HPDE6-E6E7 (cell line): Measurements from ENCODE around the gene PUS3.
A peak's percentile ranks its signal among the peaks of the same experiment; 100 is the strongest.

Experiments used
- DNase-seq: peaks from one replicate; pipeline ENCODE4 v3.0.0; 2011; ENCODE audit warnings: missing footprints; ENCODE audit errors: extremely low spot score

Gene PUS3

DNA sequence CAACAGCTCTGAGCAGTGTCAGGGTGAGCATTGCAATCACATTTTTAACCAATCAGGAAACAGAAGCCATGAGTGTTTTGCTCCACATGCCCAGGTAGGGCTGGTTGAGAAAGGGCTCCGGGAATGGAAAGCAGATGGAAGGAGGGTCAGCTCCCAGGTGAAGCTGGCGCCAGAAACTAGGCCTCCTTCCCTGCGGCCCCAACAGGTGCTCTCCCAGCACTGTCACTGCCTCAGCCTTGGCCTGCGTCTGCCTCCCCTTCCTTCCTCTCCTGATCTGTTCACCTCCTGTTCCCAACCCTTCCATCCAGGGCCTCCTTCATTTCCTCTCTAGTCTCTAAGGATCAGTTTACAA, 38.2 kb upstream of the PUS3 start:
- DNase-seq, result no peak

DNA sequence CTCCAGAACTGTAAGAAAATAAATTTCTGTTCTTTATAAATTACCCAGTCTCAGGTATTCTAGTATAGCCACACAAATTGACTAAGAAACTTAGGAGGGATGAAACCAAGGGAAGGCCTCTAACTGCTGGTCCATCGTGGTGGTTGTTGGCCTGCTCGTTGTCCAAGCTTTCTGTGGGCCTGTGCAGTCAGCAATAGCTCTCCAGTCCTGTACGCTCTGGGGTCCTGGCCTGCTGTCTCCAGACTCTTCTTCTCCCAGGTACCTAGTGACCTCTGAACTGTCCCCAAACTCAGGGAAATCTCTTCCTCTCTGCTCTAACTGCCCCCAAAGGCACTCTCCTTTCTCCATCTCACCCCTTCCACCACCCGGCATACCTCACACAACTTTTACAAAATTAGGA, 37.1 kb upstream of the PUS3 start:
- DNase-seq, result no peak

DNA sequence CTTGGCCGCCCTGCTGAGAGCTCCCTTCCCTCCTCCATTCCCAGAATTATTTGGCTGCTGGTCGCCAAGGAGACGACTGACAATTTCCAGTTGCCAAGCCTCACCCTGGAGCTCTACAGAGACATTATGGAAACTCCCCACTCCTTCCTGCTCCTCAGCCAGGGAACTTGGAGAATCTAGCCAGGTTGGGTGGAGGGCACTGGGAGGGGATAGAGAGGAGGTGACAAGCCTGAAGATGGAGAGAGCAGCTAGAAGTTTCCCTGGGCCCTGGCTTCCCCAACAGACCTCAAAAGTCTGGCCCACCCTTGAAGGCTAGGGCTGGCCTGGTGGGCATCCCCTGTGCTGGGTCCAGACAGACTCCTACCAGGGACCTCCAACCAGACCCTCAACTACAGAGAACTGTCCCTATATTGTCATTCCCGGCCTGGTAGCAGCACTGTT, 36.1 kb upstream of the PUS3 start:
- no peak for DNase-seq

DNA sequence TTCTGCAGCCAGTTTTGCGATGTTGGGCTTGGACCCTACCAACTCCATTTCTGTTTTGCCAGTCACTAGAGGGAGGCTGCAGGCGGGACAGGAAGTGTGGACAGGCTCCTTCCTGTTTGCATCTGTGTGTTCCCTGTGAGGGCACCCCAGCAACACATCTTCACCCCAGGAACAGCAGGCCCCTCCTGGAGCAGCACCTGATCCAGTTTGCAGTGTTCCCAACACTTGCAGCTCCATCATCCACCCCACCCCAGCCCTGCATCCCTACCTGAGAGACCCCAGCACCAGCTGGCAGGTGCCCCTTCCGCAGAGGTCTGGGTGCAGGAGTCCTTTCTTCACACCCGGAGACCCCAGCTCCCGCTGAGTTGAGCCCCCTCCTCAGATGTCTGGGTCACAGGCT, 35.4 kb upstream of the PUS3 start:
- no peak for DNase-seq

DNA sequence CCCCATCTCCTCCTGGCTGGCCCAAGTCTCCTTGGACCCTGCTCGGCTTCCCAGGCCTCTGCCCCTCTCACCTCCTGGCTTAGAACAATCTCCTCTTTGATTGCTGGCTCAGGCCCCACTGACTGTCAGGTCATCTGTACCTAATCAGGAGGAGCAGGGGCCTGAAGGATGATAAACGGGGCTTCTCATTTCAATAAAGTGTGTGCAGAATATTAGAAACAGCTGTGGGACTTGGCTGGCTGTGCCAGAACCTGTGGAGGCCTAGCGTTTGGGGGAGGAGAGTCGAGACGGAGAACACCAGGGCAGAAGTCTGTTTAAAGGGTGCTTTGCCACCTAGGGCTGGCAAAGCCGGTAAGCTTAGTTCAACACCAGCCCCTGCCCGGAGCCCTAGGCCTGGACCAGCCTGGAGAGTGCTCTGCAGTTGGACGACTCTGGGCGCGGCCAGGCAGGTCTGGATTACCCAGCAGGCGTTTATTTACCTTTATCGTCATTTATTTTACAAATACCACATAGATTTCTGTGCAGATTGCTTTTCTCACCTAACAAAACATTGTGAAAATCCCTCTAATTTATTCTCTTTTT, 32.7 kb upstream of the PUS3 start:
- no peak for DNase-seq

DNA sequence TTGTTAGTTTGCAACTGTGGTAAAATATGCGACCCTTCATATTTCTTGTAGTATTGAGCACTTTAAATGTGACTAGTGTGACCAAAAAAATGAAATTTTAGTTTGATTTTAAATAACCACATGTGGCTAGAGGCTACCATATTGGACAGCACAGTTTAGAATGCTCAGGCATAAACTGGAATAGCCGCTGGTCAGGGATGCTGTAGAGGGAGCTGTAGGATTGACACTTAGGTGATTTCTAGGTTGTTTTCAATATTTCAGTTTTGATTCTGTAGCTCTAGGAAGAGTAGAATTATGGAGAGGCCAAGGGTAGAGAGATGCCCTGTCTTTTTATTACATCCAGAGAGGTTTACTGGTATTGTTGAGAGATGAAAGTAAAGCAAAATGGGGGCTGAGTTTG, 32.0 kb upstream of the PUS3 start:
- DNase-seq, result no peak

DNA sequence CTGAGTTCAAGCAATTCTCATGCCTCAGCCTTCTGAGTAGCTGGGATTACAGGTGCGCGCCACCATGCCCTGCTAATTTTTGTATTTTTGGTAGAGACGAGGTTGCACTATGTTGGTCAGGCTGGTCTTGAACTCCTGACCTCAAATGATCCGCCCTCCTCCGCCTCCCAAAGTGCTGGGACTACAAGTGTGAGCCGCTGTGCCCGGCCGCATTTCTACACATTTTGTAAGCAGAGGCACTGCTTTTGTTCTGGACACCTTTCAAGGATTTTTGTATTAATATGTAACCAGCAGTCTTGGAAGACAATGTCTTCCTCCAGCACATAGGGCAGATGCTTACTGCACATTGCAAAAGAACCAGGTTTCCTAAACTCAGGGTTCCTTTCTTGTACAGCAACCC, 31.5 kb upstream of the PUS3 start:
- no peak for DNase-seq

DNA sequence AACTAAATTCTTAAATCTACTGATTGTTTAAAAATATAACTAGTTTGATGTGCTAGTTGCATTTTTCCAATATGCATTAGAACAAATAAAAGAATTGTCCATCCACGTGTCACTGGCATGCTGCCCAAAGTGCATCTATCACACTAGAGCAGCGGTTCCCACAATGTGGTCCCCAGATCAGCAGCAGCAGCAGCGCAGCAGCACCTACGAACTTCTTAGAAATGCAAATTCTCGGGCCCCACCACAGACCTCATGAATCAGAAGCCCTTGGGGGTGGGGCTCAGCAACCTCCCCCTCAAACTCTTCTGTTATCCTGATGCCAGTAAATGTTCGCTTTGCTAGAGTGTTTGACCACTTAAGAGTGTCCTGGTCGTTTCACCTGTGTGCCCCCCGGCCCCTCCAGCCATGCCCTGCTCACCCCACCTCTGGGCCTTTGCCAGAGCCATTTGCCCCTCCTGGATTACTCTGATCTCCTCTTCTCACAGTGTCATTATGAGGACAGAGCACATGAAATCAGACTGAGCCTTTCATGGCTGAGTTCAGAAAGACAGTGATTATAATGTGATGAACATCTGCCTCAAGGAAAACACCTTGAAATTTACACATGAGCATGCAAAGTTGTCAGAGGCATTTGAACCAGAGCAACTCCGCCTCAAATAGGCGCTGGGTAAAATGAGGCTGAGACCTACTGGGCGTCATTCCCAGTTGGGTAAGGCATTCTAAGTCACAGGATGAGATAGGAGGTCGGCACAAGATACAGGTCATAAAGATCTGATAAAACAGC, 30.2 kb upstream of the PUS3 start:
- DNase-seq, result no peak

DNA sequence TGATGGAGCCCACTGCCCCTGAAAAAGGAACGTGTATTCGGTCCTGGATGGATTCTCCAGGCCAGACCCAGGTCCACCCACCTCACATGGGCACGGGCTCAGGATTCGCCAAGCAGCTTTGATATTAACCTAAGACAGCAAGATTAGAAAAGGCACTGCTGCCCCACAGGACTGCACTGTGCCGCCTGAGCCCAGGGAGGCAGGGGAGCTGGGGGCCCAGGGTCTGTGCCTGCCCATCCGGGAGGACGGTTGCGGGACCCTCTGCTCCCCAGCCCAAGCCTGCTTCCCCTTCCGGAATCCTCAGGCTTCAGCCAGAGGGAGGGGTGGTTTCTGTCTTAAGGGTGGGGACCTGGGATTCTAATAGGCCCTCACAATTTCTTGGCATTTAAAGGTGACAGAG, 29.3 kb upstream of the PUS3 start:
- DNase-seq, result no peak

DNA sequence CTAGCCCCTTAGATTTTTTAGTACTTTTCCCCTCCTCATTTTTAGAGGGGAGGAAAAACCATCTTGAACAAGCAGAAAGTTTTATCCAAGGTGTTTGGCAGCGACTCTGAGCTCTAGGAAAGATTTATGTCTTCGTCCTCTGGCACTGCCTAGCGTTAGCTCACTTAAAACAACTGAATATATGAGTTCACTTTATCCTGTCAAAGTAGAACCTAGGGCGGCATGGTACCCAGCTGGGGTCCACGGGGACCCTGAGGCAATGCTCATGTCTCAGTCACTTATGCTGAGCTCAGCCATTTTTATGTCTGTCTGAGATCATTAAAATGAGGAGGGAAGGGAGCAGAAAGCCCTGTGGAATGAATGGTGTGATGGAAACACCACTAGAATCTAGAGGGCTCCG, 28.7 kb upstream of the PUS3 start:
- no peak for DNase-seq

DNA sequence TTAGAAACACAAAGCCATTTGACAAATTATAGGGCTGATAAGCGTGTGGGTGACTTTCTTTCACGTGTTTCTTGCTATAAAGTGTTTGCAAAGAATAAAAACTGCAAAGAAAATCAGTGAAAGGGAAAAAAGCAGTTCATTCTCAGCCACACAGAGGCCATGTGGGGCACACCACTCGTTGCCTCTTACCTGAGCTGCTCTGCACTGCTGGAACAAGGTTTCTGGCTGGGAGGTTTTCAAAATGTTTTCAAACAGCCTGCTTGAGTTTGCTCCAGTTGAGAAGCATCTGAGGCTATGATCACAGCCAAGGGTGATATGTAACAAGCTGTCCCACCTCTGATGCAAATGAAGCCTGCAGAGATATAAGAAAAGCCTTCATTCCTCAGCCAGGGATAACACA, 28.1 kb upstream of the PUS3 start:
- DNase-seq, result no peak

DNA sequence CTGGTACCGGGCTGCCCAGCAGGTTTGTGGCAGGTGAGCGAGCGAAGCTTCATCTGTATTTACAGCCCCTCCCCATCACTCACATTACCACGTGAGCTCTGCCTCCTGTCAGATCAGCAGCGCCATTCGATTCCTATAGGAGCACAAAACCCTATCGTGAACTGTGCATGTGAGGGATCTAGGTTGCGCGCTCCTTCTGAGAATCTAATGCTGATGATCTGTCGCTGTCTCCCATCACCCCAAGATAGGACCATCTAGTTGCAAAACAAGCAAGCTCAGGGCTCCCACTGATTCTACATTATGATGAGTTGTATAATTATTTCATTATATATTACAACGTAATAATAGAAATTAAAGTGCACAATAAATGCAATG, 27.1 kb upstream of the PUS3 start:
- DNase-seq, result no peak

DNA sequence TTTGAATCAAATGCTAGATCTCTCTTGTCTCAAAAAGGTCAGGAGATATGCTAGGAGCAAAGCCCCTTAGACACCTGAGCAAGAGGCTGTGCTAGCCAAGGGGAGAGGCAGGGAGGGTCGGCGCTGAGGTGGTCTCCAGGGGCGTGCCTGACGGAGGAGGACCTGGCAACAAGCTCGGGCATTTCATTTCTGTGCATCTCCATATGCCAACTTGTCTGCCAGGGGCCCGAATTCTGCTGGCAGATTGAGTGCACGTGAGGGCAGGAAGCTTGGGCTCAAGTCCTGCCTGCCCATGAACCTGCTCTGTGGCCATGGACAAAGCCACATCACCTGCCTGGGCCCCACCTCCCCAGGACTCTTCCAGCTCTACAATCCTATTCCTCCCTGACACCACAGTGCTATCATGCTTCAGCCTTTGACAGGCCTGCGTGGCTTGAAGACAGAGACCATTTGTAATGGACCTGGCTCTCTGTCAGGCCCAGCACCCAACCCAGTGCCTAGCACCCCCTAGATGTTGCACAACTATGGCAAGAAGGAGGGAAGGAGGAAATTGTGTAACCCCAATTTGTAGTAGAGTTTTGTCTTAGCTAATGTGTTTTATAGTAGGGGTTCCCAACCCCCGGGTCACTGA, 26.6 kb upstream of the PUS3 start:
- no peak for DNase-seq

DNA sequence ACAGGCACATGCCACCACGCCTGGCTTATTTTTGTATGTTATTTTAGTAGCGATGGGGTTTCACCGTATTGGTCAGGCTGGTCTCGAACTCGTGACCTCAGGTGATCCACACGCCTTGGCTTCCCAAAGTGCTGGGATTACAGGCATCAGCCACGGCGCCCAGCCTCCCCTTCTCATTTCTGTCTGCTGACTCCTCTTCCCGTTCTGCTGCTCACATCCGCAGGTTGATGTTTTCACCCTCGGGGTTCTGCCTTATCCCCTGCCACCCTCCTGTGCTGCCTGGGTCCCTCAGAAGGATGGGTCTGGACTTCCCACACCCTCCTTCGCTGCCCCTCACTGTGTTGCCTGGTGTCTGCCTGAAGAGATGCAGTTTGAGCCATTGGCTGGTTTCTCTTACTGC, 23.7 kb upstream of the PUS3 start:
- no peak for DNase-seq

DNA sequence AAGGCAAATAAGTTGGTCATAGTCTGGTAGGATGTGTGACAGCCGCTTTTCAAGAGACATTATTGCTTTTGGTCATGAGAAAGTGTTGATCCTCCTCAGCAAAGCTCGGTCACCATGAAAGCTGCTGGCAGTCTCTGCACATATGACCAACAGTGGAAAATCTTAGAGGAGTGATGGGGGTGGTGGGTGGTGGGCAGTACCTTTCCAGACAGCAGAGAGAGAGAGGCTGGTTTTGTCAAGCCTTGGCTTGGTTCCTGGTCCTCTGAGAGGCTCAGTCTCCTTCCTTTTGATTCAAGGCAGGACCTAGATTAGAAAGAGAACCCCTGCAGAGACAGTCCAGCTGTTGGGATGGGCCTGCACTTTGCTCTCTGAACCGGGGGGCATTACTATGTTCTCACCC, 22.8 kb upstream of the PUS3 start:
- no peak for DNase-seq

DNA sequence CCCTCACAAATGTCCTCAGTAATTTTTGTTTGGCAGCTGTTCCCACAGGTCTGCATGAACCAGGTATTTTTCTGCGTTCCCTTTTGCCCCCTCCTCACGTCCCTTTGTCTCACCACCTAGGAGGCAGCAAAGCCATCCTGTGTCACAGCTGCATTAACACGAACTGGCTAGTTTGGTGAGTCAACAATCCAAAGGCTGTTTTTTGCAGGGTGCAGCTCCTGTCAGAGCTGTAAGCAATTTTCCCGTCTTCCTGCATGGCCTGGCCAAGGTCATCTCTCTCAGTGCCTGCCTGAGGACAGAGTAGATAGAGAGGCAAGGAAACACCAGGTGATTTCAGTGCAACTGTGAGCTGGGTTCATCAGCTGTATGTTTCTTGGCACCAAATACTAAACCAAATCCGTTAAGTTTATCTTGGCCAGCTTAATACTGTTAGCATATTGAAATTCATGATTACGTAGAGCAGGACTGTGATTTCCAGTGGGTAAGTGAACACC, 22.3 kb upstream of the PUS3 start:
- no peak for DNase-seq

DNA sequence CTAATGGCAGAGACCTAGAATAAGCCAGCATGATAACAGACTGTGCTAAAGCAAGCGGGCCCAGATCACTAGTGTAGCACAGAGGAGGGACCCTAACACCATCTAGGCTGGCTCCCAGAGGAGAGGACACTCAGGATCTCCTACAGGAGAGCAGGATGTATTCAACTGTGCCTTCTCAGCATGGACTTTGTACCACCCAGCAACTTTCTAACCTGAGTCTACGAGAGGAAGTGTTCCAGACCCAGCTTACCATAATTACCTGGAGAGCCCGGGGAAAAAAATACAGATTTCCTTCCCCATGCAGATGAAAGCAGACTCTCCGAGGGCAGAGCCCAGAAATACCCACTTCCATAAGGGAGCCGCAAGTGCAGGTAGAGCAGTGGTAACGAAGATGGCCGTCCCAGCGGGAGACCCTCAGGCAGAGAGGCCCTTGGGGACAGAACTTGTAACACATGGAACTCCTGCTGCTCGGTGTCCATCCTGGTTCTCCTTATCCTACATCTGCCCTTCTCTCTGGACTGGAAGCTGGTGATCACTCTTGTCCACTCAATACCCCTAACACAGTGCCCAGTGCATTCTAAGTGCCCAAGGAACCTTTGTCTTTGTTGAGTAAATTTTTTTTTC, 21.5 kb upstream of the PUS3 start:
- no peak for DNase-seq

DNA sequence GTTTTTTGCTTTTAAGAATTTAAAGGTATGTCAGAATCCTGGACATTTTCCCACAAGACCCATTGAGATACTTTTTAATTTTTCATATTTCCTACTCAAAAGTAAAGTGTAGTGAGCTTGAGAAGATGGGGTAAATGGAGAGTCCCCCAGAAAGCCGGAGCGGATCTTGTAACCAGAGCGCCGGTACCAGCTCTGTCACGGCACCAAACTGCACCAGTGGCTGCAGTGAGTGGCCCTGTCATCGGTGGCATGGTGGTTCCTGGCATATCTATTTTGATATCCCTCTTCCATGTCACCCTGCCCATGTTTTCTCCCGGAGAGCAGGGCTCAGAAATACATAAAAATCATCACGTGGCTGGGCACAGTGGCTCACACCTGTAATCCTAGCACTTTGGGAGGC, 20.6 kb upstream of the PUS3 start:
- no peak for DNase-seq

DNA sequence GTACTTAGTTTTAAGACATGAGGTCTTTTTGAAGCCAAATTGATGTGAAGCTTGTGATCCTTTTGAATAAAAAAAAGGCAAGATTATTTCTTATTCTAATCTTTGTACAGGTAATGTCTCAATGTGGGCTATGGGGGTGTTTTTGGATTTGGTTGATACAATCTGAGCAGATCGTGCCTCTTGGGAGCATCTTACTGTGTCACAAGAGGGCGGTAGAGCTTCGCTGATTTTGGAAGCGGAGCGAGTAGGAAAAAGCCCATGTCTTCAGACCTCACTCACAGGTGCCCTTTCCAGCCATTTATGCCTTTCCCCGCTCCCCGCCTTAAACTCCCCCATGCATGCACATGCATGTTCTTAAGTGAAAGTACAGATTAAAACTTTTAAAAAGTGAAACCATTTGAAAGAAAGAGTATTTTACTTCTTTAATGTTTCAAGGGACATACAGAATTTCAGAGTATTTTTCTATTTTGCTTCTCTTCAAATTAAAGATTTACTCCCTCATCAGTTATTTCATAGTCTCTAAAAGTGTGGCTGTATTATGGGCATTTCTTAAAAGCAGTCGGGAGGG, 20.1 kb upstream of the PUS3 start:
- peak; percentile 67 for DNase-seq

DNA sequence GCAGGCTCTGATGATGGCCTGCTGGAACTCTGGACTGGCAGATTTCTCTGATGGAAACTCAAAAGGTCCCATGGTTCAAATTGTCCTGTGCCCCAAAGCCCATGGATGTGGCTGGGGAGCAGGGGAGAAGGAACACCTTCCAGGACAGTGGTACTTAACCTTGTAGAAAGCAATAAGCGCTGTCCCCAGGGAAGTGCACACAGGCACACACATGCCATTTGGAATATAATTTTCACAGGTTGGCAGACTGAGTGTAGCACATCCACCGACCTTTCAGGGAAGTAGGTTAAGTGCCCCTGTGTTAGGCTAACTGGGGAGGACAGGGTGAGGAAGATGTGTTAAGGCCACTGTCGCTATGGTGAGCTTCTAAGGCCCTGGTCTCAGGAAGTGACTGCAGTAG, 19.1 kb upstream of the PUS3 start:
- no peak for DNase-seq

DNA sequence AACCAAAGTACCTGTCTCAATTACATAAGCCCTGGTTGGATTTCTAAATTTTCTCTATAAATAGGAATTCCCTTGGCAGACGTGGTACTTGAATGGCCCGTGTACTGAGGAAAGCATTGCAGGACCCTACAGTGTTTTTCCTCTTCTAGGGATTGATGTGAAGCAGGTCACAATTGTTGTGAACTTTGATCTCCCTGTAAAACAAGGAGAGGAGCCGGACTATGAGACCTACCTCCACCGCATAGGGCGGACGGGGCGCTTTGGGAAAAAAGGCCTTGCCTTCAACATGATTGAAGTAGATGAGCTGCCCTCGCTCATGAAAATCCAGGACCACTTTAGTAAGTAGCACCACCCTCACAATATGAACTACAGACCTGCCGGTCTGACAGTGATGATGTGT, 18.0 kb upstream of the PUS3 start:
- DNase-seq, result no peak

DNA sequence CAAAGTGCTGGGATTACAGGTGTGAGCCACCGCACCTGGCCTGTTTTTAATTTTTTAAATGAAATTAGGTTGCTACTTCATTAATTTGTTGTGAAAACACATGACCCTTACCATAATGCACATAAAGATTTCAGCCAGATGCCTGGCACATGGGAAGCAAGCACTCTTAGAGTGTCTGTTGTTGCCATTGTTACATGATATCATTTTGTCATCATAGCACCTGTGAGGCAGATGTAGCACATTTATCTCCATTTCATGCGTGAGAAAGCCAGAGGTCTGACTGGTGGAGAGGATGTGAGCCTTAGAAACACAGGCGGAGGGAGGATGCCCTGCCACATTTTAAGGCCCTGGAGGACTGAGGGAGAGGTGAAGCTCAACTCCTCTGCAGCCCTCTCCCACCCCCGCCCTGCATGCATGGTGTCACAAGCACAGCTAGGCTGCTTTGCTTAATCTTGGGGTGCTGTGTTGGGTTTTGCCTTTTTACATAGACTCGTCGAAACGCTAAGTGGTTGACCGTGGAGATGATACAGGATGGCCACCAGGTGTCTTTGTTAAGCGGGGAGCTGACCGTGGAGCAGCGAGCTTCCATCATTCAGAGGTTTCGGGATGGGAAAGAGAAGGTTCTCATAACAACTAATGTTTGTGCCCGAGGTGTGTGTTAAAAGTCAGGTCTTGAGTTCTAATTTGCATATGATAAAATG, 15.3 kb upstream of the PUS3 start:
- DNase-seq, result no peak
